Mammary epithelial cell (primary cell): ENCODE measurements around the gene SERPINA6.

Source experiments
- CTCF ChIP-seq, 2 donors: IDR thresholded peaks in 1 of 2; conservative IDR thresholded peaks in 1 of 2; 2 replicates each; pipeline ENCODE4 v1.5.1; 2011 to 2012; ENCODE audit warnings: inconsistent platforms in 2 of 2, low read length in 2 of 2, mild to moderate bottlenecking in 2 of 2, control low read depth in 1 of 2, low read depth in 1 of 2; ENCODE audit not compliant: insufficient read depth in 1 of 2; ENCODE audit errors: extremely low read depth in 1 of 2
- EZH2 ChIP-seq: IDR thresholded peaks from 2 replicates; pipeline ENCODE4 v1.6.1; 2012; ENCODE audit warnings: low read length, inconsistent platforms, borderline replicate concordance

- TF ChIP-seq CTCF (conservative IDR thresholded peaks at IDR 0.05 in 1 of 2, IDR thresholded peaks at IDR 0.05 in 1 of 2; ENCODE audit: extremely low read depth in 1 of 2, insufficient read depth in 1 of 2, low read depth in 1 of 2, low read length in 2 of 2) = no peak
- no peak for TF ChIP-seq EZH2
Measured at GRCh38 chr14:94342334-94342934, 19.3 kb upstream of the SERPINA6 start.
